Suprapubic skin (tissue), 4 donors: ENCODE measurements around the gene PRTFDC1. TPM values are rescaled to one million over a fixed set of nuclear protein-coding genes. Genes with fewer than 3 reads are reported as not detected.

Experiments
- DNase-seq, 2 donors: peaks; one replicate each; pipeline ENCODE4 v3.0.0-alpha.2; 2019; ENCODE audit warnings: low spot score in 2 of 2
- H3K27ac ChIP-seq: fragments of 200-600 bp; sonication (generic); one replicate; pipeline ENCODE4 v1.5.1; 2019
- H3K27me3 ChIP-seq: fragments of 200-600 bp; sonication (generic); one replicate; pipeline ENCODE4 v1.5.1; 2019
- H3K36me3 ChIP-seq: fragments of 200-600 bp; sonication (generic); one replicate; pipeline ENCODE4 v1.5.1; 2019
- H3K4me1 ChIP-seq: fragments of 200-600 bp; sonication (generic); one replicate; pipeline ENCODE4 v1.5.1; 2019
- H3K4me3 ChIP-seq: fragments of 200-600 bp; sonication (generic); one replicate; pipeline ENCODE4 v1.5.1; 2019; ENCODE audit warnings: mild to moderate bottlenecking
- H3K9me3 ChIP-seq: fragments of 200-600 bp; sonication (generic); one replicate; pipeline ENCODE4 v1.5.1; 2019
- CTCF ChIP-seq, 2 donors: fragments of 200-600 bp in 1 of 2; fragments of 450-650 bp in 1 of 2; sonication (generic) in 1 of 2; IDR thresholded peaks; one replicate each; pipeline ENCODE4 v1.5.1; 2016 to 2019; ENCODE audit warnings: antibody characterized with exemption in 2 of 2, mild to moderate bottlenecking in 1 of 2, moderate library complexity in 1 of 2
- EP300 ChIP-seq: sonication (generic); formaldehyde crosslinking; IDR thresholded peaks from one replicate; pipeline ENCODE4 v1.6.1; 2017; ENCODE audit warnings: antibody characterized with exemption
- POLR2A ChIP-seq, 2 donors: fragments of 450-650 bp; IDR thresholded peaks; one replicate each; pipeline ENCODE4 v1.6.1; 2017; ENCODE audit warnings: antibody characterized with exemption in 2 of 2, mild to moderate bottlenecking in 2 of 2, moderate library complexity in 2 of 2
- POLR2AphosphoS5 ChIP-seq, 3 donors: sonication (generic); formaldehyde crosslinking; IDR thresholded peaks; one replicate each; pipeline ENCODE4 v1.6.1; 2017; ENCODE audit warnings: antibody characterized with exemption in 3 of 3
- WGBS: methylation state at CpG from one replicate; pipeline ENCODE4 v1.1.5; 2018; 5-methylcytosine and 5-hydroxymethylcytosine counted together
- total RNA-seq, 4 donors: library from RNA; depleted of rRNA; stranded (reverse); fragments of >200 nt; gene quantifications; one replicate each; pipeline ENCODE4 v1.1.0, GENCODE V29; 2016

PRTFDC1 gene
- total RNA-seq, 4 donors from 2014 or later = 0.40 to 0.76 (median 0.69) TPM

DNA sequence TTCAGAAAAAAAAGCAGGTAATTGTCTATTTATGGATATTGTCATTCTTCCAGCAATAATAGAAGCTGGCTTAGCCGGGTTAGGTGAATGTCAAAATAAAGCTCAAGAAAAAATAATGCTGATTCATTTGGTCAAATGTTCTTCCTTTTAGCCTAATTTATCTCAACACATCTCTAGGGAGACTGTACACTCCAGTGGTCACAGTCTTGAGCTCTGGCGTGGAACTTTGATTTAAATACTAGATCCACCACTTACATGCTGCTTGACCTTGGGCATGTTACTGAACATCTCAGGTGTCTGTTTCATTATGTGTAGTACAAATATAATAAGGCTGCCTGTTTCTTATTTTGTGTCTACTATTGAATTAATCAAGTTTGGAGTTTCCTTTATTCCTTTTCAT, 22.0 kb downstream of the PRTFDC1 start:
- Histone ChIP-seq H3K36me3 (no peaks in the 10 kb centered on the region), H3K4me3 (no peak overlapping the region), H3K27ac (no peak overlapping the region), H3K4me1 (no peaks in the 10 kb centered on the region), H3K27me3 (no peaks in the 10 kb centered on the region), H3K9me3 (no peaks in the 10 kb centered on the region)
- 80% methylated on average over 2 of the region's 2 CpGs for WGBS
- TF ChIP-seq CTCF (IDR thresholded peaks at IDR 0.05) (no peak), POLR2AphosphoS5 (IDR thresholded peaks at IDR 0.05) (no peak), POLR2A (IDR thresholded peaks at IDR 0.05) (no peak), EP300 (no peak)
- no peak for DNase-seq

GRCh38 chr10:24929904-24930303, 22.5 kb downstream of the PRTFDC1 start:
- Histone ChIP-seq H3K4me3 (no peak overlapping the region), H3K4me1 (no peaks in the 10 kb centered on the region), H3K36me3 (no peaks in the 10 kb centered on the region), H3K27ac (no peak overlapping the region), H3K9me3 (no peaks in the 10 kb centered on the region), H3K27me3 (no peaks in the 10 kb centered on the region)
- no peak for TF ChIP-seq POLR2A (IDR thresholded peaks at IDR 0.05)
- TF ChIP-seq EP300 = no peak
- no peak for TF ChIP-seq CTCF (IDR thresholded peaks at IDR 0.05)
- WGBS = 94% methylated on average over 4 of the region's 4 CpGs
- no peak for DNase-seq

GRCh38 chr10:24929056-24929544, 23.3 kb downstream of the PRTFDC1 start:
- TF ChIP-seq EP300 (no peak), POLR2A (IDR thresholded peaks at IDR 0.05) (no peak), POLR2AphosphoS5 (IDR thresholded peaks at IDR 0.05) (no peak), CTCF (IDR thresholded peaks at IDR 0.05) (no peak)
- no peaks in the 10 kb centered on the region for H3K4me1 ChIP-seq
- 72% methylated on average over 4 of the region's 4 CpGs for WGBS
- no peak overlapping the region for H3K4me3 ChIP-seq
- H3K27ac ChIP-seq = no peak overlapping the region
- no peak for DNase-seq
- no peaks in the 10 kb centered on the region for H3K36me3 ChIP-seq
- no peaks in the 10 kb centered on the region for H3K9me3 ChIP-seq
- no peaks in the 10 kb centered on the region for H3K27me3 ChIP-seq

DNA sequence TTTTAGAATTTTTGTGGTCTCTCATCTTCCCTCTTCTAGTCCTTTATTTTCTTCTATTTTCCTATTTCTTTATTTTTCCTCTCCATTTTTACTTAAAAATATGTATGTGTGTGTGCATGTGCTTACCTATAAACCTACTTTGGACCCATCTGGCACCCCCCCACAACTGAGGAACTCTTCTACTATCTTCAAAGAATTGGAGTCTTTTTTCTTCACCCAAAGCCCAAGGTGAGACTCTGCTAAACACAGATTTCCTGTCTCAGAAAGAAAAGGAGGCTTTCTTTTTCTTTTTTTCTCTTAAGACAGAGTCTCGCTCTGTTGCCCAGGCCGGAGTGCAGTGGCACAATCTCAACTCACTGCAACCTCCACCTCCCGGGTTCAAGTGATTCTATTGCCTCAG, 24.2 kb downstream of the PRTFDC1 start:
- H3K27me3 ChIP-seq = no peaks in the 10 kb centered on the region
- no peaks in the 10 kb centered on the region for H3K9me3 ChIP-seq
- TF ChIP-seq POLR2A (IDR thresholded peaks at IDR 0.05) (no peak), EP300 (no peak), CTCF (IDR thresholded peaks at IDR 0.05) (no peak), POLR2AphosphoS5 (IDR thresholded peaks at IDR 0.05) (no peak)
- H3K36me3 ChIP-seq = no peaks in the 10 kb centered on the region
- 93% methylated on average over 3 of the region's 3 CpGs for WGBS
- H3K4me1 ChIP-seq = no peaks in the 10 kb centered on the region
- no peak overlapping the region for H3K27ac ChIP-seq
- no peak overlapping the region for H3K4me3 ChIP-seq
- DNase-seq = no peak

DNA sequence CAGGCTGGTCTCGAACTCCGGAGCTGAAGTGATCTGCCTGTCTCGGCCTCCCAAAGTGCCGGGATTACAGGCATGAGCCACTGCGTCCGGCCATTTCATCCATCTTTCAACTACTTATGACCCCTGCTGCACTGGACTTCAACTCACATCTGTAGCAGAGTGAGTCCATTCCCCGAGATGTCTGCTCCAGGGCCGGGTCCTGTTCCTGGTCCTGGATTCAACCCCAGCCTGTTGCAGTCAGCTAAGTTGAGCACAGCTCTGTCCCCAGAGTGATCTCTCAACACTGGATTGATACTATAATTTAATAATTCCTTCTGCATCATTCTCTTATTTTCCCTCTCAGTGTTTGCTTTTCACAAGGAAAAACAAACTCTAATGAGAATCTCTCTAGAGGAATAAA, 25.8 kb downstream of the PRTFDC1 start:
- no peaks in the 10 kb centered on the region for H3K4me1 ChIP-seq
- H3K27me3 ChIP-seq = no peaks in the 10 kb centered on the region
- no peak overlapping the region for H3K4me3 ChIP-seq
- no peak for DNase-seq
- H3K36me3 ChIP-seq = no peaks in the 10 kb centered on the region
- H3K27ac ChIP-seq = no peak overlapping the region
- no peaks in the 10 kb centered on the region for H3K9me3 ChIP-seq
- WGBS = 92% methylated on average over 8 of the region's 8 CpGs
- TF ChIP-seq EP300 = no peak
- TF ChIP-seq POLR2AphosphoS5 (IDR thresholded peaks at IDR 0.05) = no peak
- no peak for TF ChIP-seq CTCF (IDR thresholded peaks at IDR 0.05)
- no peak for TF ChIP-seq POLR2A (IDR thresholded peaks at IDR 0.05)
